ENCODE results near the gene SCN8A.

Gene SCN8A

DNA sequence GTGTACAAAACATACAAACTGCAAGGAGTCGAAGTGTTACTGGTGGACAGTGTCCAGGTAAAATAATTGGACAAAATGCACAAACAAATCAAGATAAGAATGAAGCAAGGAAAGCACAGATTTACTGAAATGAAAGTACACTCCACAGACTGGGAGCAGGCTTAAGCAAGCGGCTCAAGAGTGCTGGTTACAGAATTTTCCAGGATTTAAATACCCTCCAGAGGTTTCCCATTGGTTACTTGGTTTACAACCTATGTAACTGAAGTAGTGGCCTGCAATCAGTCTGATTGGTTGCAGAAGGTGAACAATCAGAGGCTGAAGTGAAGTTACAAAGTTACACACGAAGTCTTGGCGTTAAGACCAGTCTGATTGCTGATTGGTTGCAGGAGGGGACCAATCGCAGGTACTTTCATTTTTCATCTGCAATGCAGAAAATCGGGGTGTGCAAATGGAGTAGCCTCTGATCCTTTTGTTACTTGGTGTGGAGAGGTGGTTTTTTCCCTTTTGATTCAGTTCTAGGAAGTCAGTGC, 11.6 kb upstream of the SCN8A start:
- Histone ChIP-seq H3K27ac (no peak overlapping the region), H3K4me3 (ENCODE audit: low read depth, low read length) (no peak overlapping the region), H3K27me3 (replicated peaks) (no peaks in the 10 kb centered on the region), H3K36me3 (replicated peaks) (no peaks in the 10 kb centered on the region)
- no peak for DNase-seq
- TF ChIP-seq, protein P1, sequence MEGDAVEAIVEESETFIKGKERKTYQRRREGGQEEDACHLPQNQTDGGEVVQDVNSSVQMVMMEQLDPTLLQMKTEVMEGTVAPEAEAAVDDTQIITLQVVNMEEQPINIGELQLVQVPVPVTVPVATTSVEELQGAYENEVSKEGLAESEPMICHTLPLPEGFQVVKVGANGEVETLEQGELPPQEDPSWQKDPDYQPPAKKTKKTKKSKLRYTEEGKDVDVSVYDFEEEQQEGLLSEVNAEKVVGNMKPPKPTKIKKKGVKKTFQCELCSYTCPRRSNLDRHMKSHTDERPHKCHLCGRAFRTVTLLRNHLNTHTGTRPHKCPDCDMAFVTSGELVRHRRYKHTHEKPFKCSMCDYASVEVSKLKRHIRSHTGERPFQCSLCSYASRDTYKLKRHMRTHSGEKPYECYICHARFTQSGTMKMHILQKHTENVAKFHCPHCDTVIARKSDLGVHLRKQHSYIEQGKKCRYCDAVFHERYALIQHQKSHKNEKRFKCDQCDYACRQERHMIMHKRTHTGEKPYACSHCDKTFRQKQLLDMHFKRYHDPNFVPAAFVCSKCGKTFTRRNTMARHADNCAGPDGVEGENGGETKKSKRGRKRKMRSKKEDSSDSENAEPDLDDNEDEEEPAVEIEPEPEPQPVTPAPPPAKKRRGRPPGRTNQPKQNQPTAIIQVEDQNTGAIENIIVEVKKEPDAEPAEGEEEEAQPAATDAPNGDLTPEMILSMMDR (IDR thresholded peaks at IDR 0.05; ENCODE audit: low read depth, low read length, missing control alignments): no peak
- in situ Hi-C loops (cut with HindIII; ENCODE audit: low pct_ligation_motif_present, low sequenced_read_pairs): no loop called here

DNA sequence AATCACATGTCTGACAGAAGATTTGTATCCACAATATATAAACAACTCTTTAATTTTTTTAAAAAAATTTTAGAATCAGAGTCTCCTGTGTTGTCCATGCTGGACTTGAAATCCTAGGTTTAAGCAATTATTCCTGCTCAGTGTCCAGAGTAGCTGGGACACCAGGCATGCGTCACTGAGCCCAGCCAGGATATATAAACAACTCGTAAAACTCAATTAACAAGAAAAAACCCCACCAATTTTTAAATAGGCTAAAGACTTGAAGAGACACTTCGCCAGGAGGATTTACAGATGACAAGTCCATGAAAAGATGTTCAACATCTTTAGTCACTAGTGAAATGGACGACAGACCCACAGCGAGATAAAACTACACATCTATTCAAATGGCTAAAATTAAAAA, 2.0 kb upstream of the SCN8A start:
- peaks cover 17% of the 10 kb centered on the region for H3K27me3 ChIP-seq (replicated peaks)

DNA sequence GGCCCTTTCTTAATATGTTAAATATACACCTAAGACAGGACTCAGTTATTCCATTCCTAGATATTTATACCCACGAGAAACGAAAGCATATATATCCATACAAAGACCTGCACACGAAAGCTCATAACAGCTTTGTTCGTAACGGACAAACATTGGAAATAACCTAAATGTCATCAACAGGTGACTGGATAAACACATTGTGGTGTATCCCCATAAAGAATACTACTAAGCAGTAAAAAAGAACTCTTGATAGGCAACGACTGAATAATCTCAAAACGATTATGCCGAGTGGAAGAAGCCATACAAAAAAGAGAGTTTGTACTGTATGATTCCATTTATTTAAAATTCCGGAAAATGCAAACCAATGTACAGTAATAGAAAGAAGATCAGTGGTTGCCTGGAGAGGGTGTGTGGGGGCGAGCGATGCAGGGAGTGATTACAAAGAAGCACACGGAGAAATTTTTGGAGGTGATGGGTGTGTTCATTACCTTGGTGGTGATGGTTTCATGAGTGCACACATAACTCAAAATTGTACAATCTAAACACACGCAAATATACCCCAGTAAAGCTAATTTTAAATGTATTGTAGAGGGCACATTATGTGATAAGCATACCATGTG, 1.4 kb upstream of the SCN8A start:
- Histone ChIP-seq H3K4me3 (ENCODE audit: low read depth, low read length) (no peak overlapping the region), H3K27me3 (replicated peaks) (peaks cover 17% of the 10 kb centered on the region)

More for the DNA sequence above, 2.0 kb upstream of the SCN8A start:
- no peak overlapping the region for H3K4me3 ChIP-seq (ENCODE audit: low read depth, low read length)
- TF ChIP-seq, protein P1 (IDR thresholded peaks at IDR 0.05; ENCODE audit: low read depth, low read length, missing control alignments): no peak
- DNase-seq: no peak
- in situ Hi-C loops (cut with HindIII; ENCODE audit: low pct_ligation_motif_present, low sequenced_read_pairs): no loop called here
- H3K36me3 ChIP-seq (replicated peaks): no peaks in the 10 kb centered on the region
- H3K27ac ChIP-seq: no peak overlapping the region

DNA sequence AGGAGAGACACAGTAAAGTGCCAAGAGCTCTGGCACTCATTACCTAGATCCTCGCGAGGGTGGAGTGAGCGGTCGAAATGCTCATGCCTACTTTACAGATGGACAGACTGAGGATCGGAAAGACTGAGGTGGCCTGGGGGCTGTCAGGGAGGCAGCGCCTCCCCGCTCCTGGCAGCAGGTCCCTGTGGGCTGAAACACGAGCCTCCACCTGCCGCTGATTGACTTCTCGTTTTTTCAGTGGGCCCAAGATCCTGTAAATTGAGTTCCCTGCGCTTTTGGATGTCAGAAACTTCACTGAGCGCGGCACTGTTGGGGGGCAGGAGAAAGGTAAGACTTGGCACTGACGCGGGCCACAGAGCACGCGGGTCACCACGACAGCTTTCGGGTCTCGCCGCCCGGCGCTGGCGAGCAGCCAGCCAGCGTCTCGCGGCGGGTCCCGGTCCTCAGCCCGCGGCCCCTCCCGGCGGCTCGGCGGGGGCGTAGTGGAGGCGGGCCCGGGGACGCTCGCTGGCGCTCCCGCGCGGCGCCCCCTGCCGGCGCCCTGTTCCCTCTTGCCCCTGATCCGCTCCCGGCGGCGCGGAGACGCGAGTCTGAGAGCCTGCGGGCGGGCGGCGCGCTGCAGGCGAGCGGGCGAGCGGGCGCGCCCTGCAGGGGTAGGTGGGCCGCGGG, 552 bp upstream of the SCN8A start:
- in situ Hi-C loops (cut with HindIII; ENCODE audit: low pct_ligation_motif_present, low sequenced_read_pairs): no loop called here
- H3K36me3 ChIP-seq (replicated peaks): no peaks in the 10 kb centered on the region
- peaks cover 17% of the 10 kb centered on the region for H3K27me3 ChIP-seq (replicated peaks)
- no peak overlapping the region for H3K27ac ChIP-seq
- DNase-seq: peak; percentile 7
- H3K4me3 ChIP-seq (ENCODE audit: low read depth, low read length): peak overlapping the region; percentile 54
- TF ChIP-seq, protein P1 (IDR thresholded peaks at IDR 0.05; ENCODE audit: low read depth, low read length, missing control alignments): peak; percentile 54

More for the DNA sequence above, 1.4 kb upstream of the SCN8A start:
- no peak for DNase-seq
- in situ Hi-C loops (cut with HindIII; ENCODE audit: low pct_ligation_motif_present, low sequenced_read_pairs): no loop called here
- H3K36me3 ChIP-seq (replicated peaks): no peaks in the 10 kb centered on the region
- no peak overlapping the region for H3K27ac ChIP-seq
- TF ChIP-seq, protein P1 (IDR thresholded peaks at IDR 0.05; ENCODE audit: low read depth, low read length, missing control alignments): no peak

DNA sequence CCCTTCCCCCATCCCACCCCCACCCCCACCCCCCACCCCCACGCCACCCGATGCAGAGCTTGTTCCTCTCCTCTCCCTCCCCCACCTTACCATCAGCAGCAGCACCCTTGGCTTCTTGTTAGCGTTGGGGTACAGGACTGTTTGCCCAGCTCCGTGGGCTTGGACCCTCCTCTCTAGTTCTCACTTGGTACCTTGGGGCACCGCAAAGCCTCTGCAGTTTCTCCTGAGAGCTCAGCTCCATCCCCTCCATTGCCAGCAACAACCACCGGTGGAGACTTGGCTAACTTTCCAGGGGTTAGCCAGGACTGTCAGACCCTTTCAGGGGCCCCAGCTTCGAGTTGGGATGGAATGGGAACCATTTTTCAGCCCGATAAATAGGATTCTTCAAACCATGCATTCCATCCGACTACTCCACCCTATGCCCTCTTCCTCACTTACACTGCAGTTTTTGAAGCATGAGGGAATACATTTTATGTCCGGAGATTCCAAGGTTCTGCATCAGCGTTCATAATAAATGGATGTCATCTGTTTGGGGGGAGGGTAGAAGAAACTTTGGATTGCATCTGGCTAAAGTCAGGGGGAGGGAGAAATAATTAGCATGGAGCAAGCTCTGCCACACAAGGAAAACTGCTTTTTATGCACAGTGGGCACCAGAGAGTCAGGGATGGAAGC, 1.1 kb downstream of the SCN8A start:
- in situ Hi-C loops (cut with HindIII; ENCODE audit: low pct_ligation_motif_present, low sequenced_read_pairs): no loop called here
- H3K4me3 ChIP-seq (ENCODE audit: low read depth, low read length): peak overlapping the region; percentile 29
- no peak overlapping the region for H3K27ac ChIP-seq
- peaks cover 17% of the 10 kb centered on the region for H3K27me3 ChIP-seq (replicated peaks)
- TF ChIP-seq, protein P1 (IDR thresholded peaks at IDR 0.05; ENCODE audit: low read depth, low read length, missing control alignments): no peak
- no peaks in the 10 kb centered on the region for H3K36me3 ChIP-seq (replicated peaks)
- no peak for DNase-seq

All from brain microvascular endothelial cell (primary cell).